ENCODE results near the gene PRR9. TPM values are rescaled to one million over a fixed set of nuclear protein-coding genes. Genes with fewer than 3 reads are reported as not detected.

PRR9 gene
- total RNA-seq, 1 experiment from 2014 or later: not detected

DNA sequence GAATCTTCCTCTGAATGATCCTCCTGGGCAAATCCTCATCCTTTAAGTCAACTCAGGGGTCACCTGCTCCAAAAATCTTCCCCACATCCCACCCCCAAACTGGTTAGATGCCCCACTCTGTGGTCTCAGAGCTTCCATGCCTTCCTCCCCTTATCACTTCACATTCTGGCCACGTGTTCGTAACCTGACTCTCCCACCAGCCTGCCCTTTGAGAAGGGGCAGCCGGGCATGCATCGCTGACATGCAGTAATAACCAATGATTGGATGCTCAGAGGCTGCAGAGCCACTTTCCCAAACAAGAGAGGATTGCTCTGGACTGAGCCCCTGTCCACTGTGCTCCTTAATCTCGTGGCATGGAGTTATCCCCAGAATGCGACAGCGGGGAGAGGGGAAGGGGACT lies 7.2 kb upstream of the PRR9 start:
- H3K4me2 ChIP-seq: no peak overlapping the region
- no peaks in the 10 kb centered on the region for H3K9me3 ChIP-seq (ENCODE audit: insufficient read depth, low read depth)
- H3F3A ChIP-seq (ENCODE audit: insufficient read depth, low read depth): no peaks in the 10 kb centered on the region
- no peak for TF ChIP-seq EZH2 (IDR thresholded peaks at IDR 0.05; ENCODE audit: low read depth)
- TF ChIP-seq CTCF (conservative IDR thresholded peaks at IDR 0.05): no peak
- H3K27ac ChIP-seq: no peak overlapping the region
- CTCF ChIA-PET: no interaction called here
- H3K4me3 ChIP-seq: no peak overlapping the region
- no peaks in the 10 kb centered on the region for H3K79me2 ChIP-seq (ENCODE audit: low read depth)
- H3K36me3 ChIP-seq (ENCODE audit: low read depth): no peaks in the 10 kb centered on the region
- DNase-seq: no peak
- no peaks in the 10 kb centered on the region for H3K9me2 ChIP-seq (ENCODE audit: insufficient read depth)
- intact Hi-C loops (cut with micrococcal nuclease; ENCODE audit: unreplicated experiment): no loop called here
- H3K27me3 ChIP-seq (ENCODE audit: insufficient read depth, low read depth): peaks cover 31% of the 10 kb centered on the region
- POLR2A ChIA-PET (ENCODE audit: unreplicated experiment): no interaction called here
- no TSS peak for BruUV-seq (replicated peaks)
- no peaks in the 10 kb centered on the region for H3K4me1 ChIP-seq (replicated peaks; ENCODE audit: insufficient read depth)
- H4K20me1 ChIP-seq (ENCODE audit: insufficient read depth): no peaks in the 10 kb centered on the region
- H2AFZ ChIP-seq: no peak overlapping the region

- no peak for DNase-seq
- H3K27me3 ChIP-seq (ENCODE audit: insufficient read depth, low read depth): peaks cover 22% of the 10 kb centered on the region; the same call in 1 of the 2 replicates
- ChIA-PET CTCF (no interaction called here), POLR2A (ENCODE audit: unreplicated experiment) (no interaction called here)
- H3K4me1 ChIP-seq (replicated peaks; ENCODE audit: insufficient read depth): no peaks in the 10 kb centered on the region
- no TSS peak for BruUV-seq (replicated peaks)
- H2AFZ ChIP-seq: no peak overlapping the region
- no peaks in the 10 kb centered on the region for H3K36me3 ChIP-seq (ENCODE audit: low read depth)
- no peak overlapping the region for H3K4me3 ChIP-seq
- no peaks in the 10 kb centered on the region for H3K9me2 ChIP-seq (ENCODE audit: insufficient read depth)
- H3K27ac ChIP-seq: no peak overlapping the region
- TF ChIP-seq EZH2 (IDR thresholded peaks at IDR 0.05; ENCODE audit: low read depth) (no peak), CTCF (conservative IDR thresholded peaks at IDR 0.05) (no peak)
- no peaks in the 10 kb centered on the region for H4K20me1 ChIP-seq (ENCODE audit: insufficient read depth)
- no peaks in the 10 kb centered on the region for H3K79me2 ChIP-seq (ENCODE audit: low read depth)
- intact Hi-C loops (cut with micrococcal nuclease; ENCODE audit: unreplicated experiment): no loop called here
- H3K9me3 ChIP-seq (ENCODE audit: insufficient read depth, low read depth): no peaks in the 10 kb centered on the region
- H3F3A ChIP-seq (ENCODE audit: insufficient read depth, low read depth): no peaks in the 10 kb centered on the region
- H3K4me2 ChIP-seq: no peak overlapping the region
These were observed 5.2 kb upstream of the PRR9 start for GRCh38 chr1:153212201-153212600.

DNA sequence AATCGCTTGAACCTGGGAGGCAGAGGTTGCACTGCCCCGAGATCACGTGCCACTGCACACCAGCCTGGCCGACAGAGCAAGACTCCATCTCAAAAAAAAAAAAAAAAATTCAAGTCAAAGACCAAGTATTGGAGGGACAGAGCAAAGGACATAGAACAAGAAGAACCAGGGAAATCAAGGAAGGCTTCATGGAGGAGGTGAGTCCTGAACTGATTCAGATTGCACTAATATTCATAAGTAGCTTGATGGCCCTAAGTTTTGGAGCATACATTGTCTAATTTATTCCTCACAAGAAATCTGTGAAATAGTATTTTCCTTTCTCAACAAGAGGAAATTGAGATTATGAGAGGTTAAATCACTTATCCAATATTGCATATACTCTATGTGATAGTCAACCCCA lies 3.9 kb upstream of the PRR9 start:
- Histone ChIP-seq H3K4me3 (no peak overlapping the region), H3K27ac (no peak overlapping the region), H3F3A (ENCODE audit: insufficient read depth, low read depth) (no peaks in the 10 kb centered on the region), H3K4me1 (replicated peaks; ENCODE audit: insufficient read depth) (no peaks in the 10 kb centered on the region), H3K9me2 (ENCODE audit: insufficient read depth) (no peaks in the 10 kb centered on the region), H3K79me2 (ENCODE audit: low read depth) (no peaks in the 10 kb centered on the region), H3K27me3 (ENCODE audit: insufficient read depth, low read depth) (peaks cover 22% of the 10 kb centered on the region; the same call in 1 of the 2 replicates), H3K9me3 (ENCODE audit: insufficient read depth, low read depth) (no peaks in the 10 kb centered on the region), H4K20me1 (ENCODE audit: insufficient read depth) (no peaks in the 10 kb centered on the region), H2AFZ (no peak overlapping the region), H3K4me2 (no peak overlapping the region), H3K36me3 (ENCODE audit: low read depth) (no peaks in the 10 kb centered on the region)
- CTCF ChIA-PET: no interaction called here
- POLR2A ChIA-PET (ENCODE audit: unreplicated experiment): no interaction called here
- intact Hi-C loops (cut with micrococcal nuclease; ENCODE audit: unreplicated experiment): no loop called here
- DNase-seq: no peak
- TF ChIP-seq CTCF (conservative IDR thresholded peaks at IDR 0.05) (no peak), EZH2 (IDR thresholded peaks at IDR 0.05; ENCODE audit: low read depth) (no peak)
- no TSS peak for BruUV-seq (replicated peaks)

Data from PC-9 (cell line).